Inflammatory macrophage treated with lipopolysaccharide for 1 hour (primary cell): ENCODE measurements around the gene NMNAT2.

ENCODE experiments used
- DNase-seq, 2 donors: peaks; one replicate each; pipeline ENCODE4 v3.0.0-alpha.2; 2020 to 2022

Gene NMNAT2

GRCh38 chr1:183203094-183203493 lies 215.1 kb downstream of the NMNAT2 start:
- DNase-seq: no peak

GRCh38 chr1:183200451-183200850 lies 217.7 kb downstream of the NMNAT2 start:
- DNase-seq: no peak

- DNase-seq: no peak
These were observed 218.9 kb downstream of the NMNAT2 start for GRCh38 chr1:183199304-183199703.

- no peak for DNase-seq
These were observed 219.7 kb downstream of the NMNAT2 start for GRCh38 chr1:183198463-183198862.
